HG03469 (cell line): ENCODE measurements around the gene RANGAP1.
A peak's percentile ranks its signal among the peaks of the same experiment; 100 is the strongest.
"Not testable (repeated sequence)": the region's sequence is repeated elsewhere in the genome, so short reads cannot be mapped to it uniquely, and the experiment has no call there.

Experiments used
- ATAC-seq: cut with Tn5 transposase; IDR thresholded peaks from one replicate; pipeline ENCODE4 v1.9.1; 2021; ENCODE audit warnings: mild to moderate bottlenecking, moderate library complexity, moderate number of reproducible peaks; ENCODE audit not compliant: unreplicated experiment

The RANGAP1 gene

DNA sequence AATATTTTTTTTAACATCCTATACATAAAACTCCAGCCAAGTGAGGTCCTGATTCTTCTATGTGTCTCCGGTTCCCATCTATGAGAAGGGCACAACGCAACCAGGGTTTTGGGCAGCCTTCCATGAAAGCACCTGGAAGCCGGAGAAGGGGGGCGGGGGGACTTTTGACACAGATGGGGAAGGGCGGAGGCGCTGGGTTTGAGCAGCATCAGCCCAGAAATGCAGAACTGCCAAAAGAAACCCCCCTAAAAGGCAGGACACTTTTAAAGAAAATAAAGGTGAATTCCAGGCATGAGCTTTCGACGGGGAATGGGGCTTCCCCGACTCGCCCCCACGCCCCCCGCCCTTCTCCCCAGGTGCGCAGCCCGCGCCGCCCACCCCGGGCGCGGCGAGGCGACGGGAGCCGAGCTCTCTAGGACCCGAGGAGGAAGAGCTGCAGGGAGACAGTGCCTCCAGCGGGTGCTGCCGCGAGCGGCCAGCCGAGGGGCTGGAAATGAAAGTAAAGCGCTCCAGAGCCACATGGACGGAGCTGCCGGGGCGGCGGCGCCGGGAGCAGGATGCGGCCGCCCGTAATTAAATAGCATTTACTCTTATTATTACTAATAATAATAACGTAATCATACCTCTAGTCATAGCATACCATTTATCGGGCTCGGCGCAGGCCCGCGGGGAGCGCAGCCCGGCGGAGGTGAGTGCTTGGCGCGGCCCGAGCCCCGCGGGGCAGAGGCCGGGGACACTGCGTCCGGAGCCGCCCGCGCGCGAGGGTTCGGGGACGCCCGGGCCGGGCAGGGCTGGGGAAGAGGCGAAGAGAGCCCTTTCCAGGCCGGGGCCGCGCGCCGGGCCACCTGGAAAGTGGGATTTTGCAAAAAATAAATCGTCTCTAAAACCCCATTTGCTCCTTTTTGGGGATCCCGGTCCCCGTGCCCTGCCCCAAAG, 15.4 kb upstream of the RANGAP1 start, which contains the start of gene ZC3H7B:
Gene ZC3H7B (plus strand): TSS at position 441 of the 936 bp plus-strand sequence. CDS start 19,136 bp downstream, outside the sequence.
- ATAC-seq: peak; percentile 57

DNA sequence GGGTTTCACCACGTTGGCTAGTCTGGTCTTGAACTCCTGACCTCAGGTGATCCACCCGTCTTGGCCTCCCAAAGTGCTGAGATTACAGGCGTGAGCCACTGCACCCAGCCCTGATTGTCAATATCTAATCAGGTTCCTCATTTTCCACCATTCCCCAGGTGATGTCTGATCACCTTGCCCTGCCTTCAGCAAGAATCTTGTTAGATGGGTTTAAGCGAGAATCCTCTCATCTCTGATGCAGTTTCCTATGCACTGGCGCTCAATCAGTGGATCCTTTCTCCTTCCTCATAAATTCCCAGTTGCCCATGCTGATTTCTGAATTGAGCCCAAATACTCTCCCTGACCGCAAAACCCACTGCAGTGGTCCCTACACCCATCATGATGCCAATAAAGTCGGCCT, 14.7 kb upstream of the RANGAP1 start:
- ATAC-seq: no peak

GRCh38 chr22:41296826-41297667, 11.1 kb upstream of the RANGAP1 start:
- ATAC-seq: no peak

- not testable (repeated sequence) for ATAC-seq
Measured at GRCh38 chr22:41294816-41295215, 8.8 kb upstream of the RANGAP1 start.

GRCh38 chr22:41290262-41291221, 4.6 kb upstream of the RANGAP1 start:
- no peak for ATAC-seq

DNA sequence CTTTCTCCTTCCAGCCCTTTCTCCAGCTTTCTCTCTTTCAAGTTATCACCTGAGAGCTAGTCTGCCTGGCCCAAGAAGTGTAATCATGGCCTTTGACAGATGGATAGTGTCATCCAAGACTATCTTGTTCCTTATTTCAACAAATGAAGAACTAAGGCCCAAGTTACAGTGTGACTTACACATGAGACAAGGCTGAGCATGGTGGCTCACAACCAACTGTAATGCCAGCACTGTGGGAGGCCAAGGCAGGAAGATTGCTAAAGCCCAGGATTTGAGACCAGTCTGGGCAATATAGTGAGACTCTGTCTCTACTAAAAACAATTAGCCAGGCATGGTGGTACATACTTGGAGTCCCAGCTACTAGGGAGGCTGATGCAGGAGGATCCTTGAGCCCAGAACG, 3.7 kb upstream of the RANGAP1 start:
- no peak for ATAC-seq

DNA sequence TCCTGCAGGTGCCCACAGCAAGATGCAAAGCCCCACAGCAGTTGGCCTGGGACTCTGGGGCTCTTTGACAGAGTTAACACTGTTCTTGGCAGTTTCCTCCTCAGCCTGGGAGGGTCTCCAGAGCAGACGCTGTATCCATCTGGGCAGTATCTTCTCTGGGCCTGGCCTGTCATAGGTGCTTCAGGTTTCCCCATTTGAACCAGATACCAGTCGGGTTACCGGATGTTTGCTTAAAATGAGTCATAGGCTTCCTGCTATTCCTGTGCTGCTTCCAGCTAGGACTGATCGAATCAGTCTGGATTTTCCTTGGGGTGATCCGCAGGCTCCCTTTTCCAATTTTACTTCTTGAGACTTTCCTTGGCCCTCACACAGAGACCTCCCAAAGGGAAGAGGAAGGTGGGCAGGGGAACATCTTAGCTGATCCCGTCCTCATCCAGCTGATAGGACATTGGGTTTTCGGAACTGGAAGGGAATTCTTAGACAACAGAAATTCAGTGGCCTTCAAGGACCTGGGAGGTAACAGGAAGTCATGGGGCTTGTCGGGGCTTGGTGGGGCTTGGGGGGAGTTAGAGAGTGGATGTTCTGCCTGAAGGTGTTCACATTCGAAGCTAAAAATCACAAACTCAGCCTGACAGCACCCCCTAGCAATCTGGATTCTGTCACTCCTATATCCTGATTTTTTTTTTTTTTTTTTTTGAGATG, 2.4 kb upstream of the RANGAP1 start:
- ATAC-seq: no peak

GRCh38 chr22:41286639-41287091, 678 bp upstream of the RANGAP1 start:
- peak; percentile 12 for ATAC-seq

DNA sequence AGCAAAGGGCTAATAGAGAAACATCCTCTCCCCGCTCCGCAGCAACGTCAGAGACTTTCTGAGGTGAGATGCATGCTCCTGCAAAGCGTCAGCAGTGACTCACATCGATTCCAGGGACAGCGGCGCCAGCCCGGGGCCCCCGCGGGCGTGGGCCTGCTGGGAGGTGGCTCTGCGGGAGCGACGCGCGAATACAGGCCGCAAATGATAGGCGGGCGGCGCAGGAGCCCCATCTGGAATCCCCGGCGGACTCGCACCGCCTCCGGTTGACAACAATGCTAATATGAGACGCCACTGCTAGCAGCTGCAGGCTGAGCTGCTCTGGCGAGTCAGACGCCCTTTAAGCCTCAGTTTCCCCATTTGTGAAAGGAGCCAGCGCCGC, 557 bp downstream of the RANGAP1 start:
- ATAC-seq: peak; percentile 10

DNA sequence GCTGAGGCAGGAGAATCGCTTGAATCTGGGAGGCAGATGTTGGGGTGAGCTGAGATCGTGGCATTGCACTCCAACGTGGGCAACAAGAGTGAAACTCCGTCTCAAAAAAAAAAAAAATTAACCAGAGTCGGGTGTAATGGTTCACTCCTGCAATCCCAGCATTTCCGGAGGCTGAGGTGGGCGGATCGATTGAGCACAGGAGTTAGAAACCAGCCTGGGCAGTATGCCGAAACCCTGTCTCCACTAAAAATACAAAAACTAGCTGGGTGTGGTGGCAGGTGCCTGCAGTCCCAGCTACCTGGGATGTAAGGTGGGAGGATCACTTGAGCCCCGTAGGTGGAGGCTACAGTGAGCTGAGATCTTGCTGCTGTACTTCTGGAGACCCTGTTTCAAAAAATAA, 1.5 kb downstream of the RANGAP1 start:
- no peak for ATAC-seq

- ATAC-seq: no peak
Measured at GRCh38 chr22:41280854-41281253, 5.1 kb downstream of the RANGAP1 start.

- no peak for ATAC-seq
Measured at GRCh38 chr22:41280065-41280464, 5.9 kb downstream of the RANGAP1 start.

- no peak for ATAC-seq
Measured at GRCh38 chr22:41274856-41275255, 11.1 kb downstream of the RANGAP1 start.

DNA sequence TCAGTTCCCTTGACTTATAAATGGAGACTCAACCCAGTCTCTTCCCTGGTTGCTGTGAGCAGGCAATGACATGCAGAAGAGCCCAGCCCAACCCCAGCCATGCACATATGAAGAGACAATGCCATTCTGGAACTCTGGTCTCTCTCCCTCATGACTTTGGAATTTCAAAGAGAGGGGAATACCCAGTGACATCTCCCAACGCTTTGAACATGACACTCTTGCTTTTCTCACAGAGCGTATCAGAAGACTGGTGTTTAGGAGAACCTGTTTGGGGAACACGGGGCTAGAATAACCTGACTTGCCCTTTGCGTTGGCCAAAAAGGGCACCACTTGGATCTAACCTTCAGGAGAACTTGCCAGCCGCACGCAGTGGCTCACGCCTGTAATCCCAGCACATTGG, 12.9 kb downstream of the RANGAP1 start:
- no peak for ATAC-seq

GRCh38 chr22:41271787-41272186, 14.2 kb downstream of the RANGAP1 start:
- no peak for ATAC-seq

DNA sequence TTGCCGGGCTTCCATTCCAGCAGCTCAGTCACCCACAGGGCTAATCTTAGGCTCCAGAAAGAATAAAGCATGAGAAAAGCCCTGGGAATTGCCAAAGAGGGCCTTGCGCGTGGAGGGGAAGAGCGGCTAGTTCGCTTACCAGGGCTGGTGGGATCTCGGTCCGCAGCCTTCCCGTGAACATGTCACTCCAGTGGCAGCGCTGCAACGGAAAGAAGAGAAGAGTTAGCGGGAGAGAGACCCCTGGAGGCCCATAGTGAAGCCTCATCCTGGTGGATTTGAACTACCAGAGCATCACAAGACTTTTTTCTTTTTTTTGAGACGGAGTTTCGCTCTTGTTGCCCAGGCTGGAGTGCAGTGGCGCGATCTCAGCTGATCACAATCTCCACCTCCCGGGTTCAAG, 18.0 kb downstream of the RANGAP1 start:
- ATAC-seq: no peak

DNA sequence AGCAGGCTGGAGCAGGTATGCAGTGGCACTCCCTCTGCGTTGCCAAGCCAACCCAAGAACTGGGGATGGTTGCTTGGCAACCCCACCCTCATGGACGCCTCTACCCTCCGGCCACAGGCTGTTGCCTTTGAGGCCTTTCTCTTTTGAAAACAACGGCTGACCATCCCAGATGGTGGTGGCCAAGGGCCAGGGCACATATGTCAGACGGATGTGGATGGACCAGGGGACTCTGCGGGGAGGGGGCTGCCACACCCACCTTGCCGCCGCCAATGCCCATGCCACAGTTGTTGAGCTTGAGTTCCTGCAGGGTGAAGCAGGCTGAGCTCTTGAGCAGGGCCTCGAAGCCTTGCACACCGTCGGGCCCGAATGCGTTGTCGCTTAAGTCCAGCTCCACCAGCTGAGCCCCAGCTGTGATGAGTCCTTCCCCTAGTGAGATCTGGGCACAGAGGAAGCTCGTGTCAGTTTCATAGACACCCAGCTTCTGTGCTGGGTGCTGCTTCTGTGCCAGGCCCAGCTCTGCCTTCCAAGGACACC, 21.5 kb downstream of the RANGAP1 start:
- no peak for ATAC-seq

- ATAC-seq: no peak
Measured at GRCh38 chr22:41263704-41264103, 22.3 kb downstream of the RANGAP1 start.

DNA sequence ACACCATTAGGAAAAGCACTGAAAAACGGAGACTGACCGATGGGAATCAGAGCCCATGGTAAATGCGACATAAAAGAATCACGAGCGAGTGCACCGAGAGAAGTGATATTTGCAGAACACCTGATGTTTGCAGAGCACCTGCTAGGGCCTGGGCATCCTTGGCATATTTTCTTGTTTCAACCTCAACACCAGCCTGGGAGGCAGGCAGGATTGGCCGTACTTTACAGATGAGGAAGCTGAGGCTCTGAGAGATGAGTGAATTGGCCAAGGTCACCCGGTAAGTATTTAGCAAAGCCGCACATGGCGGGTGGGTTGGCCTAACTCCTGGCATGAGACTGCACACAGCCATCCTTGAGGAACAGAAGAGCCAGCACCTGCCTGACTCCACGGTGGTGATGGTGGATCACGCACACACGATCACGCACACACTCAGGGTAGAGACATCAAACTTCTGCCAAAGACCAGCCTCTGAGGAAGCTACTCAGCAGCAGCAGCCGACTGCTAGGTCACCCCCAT, 23.7 kb downstream of the RANGAP1 start:
- ATAC-seq: no peak
